ENCODE results near the gene CEP131. TPM values are rescaled to one million over a fixed set of nuclear protein-coding genes. Genes with fewer than 3 reads are reported as not detected.

The CEP131 gene
- total RNA-seq, 4 donors from 2014 or later = 3.5 to 77.6 (median 9.8) TPM

DNA sequence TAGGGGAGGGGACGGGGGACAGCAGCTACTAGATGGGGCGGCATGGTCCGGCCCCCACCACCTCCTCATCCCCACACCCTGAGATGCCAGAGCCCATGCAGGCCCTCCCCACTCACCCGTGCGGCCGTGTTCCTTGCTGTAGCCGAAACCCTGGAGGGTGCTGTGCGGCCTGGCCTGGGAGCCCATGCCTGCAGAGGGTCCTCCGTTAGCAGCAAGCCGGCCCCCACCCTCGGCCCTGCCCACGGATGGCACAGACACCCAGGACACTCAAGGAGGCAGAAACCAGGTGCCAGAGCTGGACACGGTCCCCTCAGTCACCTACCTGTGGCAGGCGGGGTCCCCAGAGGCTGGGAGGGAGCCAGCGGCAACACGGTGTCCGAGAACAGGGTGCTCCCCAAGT is 10.6 kb upstream of the CEP131 start:
- H3K4me1 ChIP-seq = peaks cover 0 to 27% (median 15%) of the 10 kb centered on the region in 4 donors
- TF ChIP-seq POLR2A (IDR thresholded peaks at IDR 0.05) (no peak), CTCF (IDR thresholded peaks at IDR 0.05) (no peak)
- no peak overlapping the region for H3K27ac ChIP-seq
- DNase-seq = no peak
- H3K27me3 ChIP-seq = no peaks in the 10 kb centered on the region
- H3K4me3 ChIP-seq = no peak overlapping the region
- peaks cover 0 to 51% (median 0%) of the 10 kb centered on the region in 3 donors for H3K36me3 ChIP-seq
- H3K9me3 ChIP-seq = no peaks in the 10 kb centered on the region

DNA sequence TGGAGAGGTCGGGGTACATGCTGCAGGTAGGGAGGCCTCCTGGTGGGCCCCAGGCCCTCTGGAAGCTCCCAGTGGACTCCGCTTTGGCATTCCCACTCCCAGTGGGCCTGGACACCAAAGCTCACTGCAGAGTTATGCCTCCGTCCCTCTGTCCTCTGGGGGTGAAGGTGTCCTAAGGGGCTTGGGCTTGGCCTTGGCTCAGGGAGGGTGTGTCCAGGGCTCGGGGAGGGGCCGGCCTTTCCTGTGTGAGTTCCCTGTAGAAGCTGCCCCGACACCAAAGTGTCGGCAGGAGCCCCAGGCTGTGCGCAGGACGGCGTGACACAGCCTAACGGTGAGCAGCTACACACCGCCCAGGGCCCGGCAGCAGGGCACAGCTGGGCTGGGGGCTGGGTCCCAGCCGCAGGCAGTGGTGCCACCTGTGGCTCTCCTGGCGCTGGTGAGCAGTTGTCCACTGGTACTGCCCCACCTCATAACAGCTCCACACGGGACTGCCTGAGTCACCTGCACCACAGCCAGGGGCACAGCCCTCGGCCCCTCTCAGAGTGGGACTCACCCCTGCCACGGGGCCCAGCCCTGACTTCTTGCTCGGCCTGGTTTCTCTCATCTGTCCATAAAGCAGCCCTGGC is 10.0 kb upstream of the CEP131 start:
- TF ChIP-seq POLR2A (IDR thresholded peaks at IDR 0.05) = no peak
- no peak for TF ChIP-seq CTCF (IDR thresholded peaks at IDR 0.05)
- Histone ChIP-seq H3K27ac (no peak overlapping the region), H3K9me3 (no peaks in the 10 kb centered on the region), H3K4me1 (peaks cover 0 to 23% (median 10%) of the 10 kb centered on the region in 4 donors), H3K36me3 (peaks cover 0 to 51% (median 0%) of the 10 kb centered on the region in 3 donors), H3K4me3 (no peak overlapping the region), H3K27me3 (no peaks in the 10 kb centered on the region)
- no peak for DNase-seq

DNA sequence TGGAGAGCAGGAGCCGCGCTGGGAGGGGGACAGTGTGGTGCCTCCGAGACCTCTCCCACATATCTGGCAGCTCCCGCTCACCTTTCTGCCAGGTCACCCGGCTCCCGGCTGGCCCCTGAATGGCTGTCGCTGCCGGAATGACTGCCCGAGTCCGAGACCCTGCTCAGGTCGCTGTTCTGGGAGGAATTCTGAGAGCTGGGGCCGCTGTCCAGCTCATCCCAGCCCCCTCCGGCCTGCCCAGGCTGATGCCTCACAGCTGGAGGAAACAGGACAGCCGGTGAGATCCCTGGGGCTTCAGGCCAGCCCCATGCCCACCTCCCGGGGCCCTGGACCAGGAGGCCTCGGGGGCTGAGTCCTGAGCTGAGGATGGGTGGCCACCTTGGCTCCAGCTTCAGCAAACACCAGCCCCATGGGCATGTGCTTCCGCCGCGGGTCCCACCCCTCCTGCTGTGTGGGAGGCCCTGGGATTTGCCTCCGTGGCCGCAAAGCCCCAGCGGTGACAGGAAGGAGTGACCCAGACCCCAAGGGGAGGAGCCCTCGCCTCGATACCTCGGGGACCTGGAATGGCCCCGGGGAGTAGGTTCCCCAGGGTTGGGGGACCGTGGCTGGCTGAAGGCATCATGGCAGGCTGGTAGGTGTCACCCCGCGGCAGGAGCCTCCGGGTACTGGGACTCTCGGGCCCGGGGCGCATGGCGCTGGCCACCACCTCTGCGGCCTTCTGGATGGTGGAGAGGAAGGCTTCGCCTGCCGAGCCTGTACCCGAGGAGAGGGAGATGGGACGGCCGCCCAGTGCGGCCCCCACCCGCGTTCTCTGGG is 9.2 kb upstream of the CEP131 start:
- TF ChIP-seq CTCF (IDR thresholded peaks at IDR 0.05) (no peak), POLR2A (IDR thresholded peaks at IDR 0.05) (no peak)

GRCh38 chr17:81231121-81231645 is 8.4 kb upstream of the CEP131 start:
- Histone ChIP-seq H3K36me3 (peaks cover 0 to 51% (median 0%) of the 10 kb centered on the region in 3 donors), H3K27ac (no peak overlapping the region), H3K9me3 (no peaks in the 10 kb centered on the region), H3K27me3 (no peaks in the 10 kb centered on the region), H3K4me1 (peaks cover 0 to 7% (median under 1%) of the 10 kb centered on the region in 4 donors), H3K4me3 (no peak overlapping the region)
- DNase-seq = no peak
- TF ChIP-seq POLR2A (IDR thresholded peaks at IDR 0.05) (no peak), CTCF (IDR thresholded peaks at IDR 0.05) (no peak)

More for the DNA sequence above, 9.2 kb upstream of the CEP131 start:
- Histone ChIP-seq H3K9me3 (no peaks in the 10 kb centered on the region), H3K4me3 (no peak overlapping the region), H3K4me1 (peaks cover 0 to 15% (median 4%) of the 10 kb centered on the region in 4 donors), H3K27ac (no peak overlapping the region), H3K36me3 (peaks cover 0 to 51% (median 0%) of the 10 kb centered on the region in 3 donors), H3K27me3 (no peaks in the 10 kb centered on the region)
- DNase-seq = no peak

- H3K9me3 ChIP-seq = no peaks in the 10 kb centered on the region
- peaks cover 0 to 48% (median 0%) of the 10 kb centered on the region in 3 donors for H3K36me3 ChIP-seq
- TF ChIP-seq POLR2A (IDR thresholded peaks at IDR 0.05) = no peak
- peak in 2 of 6 experiments; percentile 23 to 29 for TF ChIP-seq CTCF (IDR thresholded peaks at IDR 0.05)
- peaks cover 0 to 6% (median 0%) of the 10 kb centered on the region in 4 donors for H3K4me1 ChIP-seq
- H3K27ac ChIP-seq = no peak overlapping the region
- no peak for DNase-seq
- no peak overlapping the region for H3K4me3 ChIP-seq
- H3K27me3 ChIP-seq = no peaks in the 10 kb centered on the region
Measured at GRCh38 chr17:81230043-81230820, 7.5 kb upstream of the CEP131 start.
